ENCODE measurements around the gene R3HDM4.

The R3HDM4 gene

DNA sequence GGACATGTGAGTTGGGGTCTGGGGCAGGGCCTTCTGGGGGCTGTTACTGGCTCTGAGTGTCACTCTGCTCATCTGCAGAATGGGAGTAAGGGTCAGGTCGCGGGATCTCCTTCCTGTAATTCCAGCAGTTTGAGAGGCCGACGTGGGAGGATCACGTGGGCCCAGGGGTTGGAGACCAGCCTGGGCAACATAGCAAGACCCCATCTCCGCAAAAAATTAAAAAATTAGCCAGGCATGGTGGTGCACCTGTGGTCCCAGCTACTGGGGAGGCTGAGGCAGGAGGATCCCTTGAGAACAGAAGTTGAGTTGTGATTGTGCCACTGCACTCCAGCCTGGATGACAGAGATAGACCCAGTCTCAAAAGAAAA, 16.9 kb upstream of the R3HDM4 start:
- no peak for DNase-seq (ENCODE audit: low read depth, low spot score)

GRCh38 chr19:929203-929890, 16.3 kb upstream of the R3HDM4 start:
- DNase-seq (ENCODE audit: low read depth, low spot score): no peak

DNA sequence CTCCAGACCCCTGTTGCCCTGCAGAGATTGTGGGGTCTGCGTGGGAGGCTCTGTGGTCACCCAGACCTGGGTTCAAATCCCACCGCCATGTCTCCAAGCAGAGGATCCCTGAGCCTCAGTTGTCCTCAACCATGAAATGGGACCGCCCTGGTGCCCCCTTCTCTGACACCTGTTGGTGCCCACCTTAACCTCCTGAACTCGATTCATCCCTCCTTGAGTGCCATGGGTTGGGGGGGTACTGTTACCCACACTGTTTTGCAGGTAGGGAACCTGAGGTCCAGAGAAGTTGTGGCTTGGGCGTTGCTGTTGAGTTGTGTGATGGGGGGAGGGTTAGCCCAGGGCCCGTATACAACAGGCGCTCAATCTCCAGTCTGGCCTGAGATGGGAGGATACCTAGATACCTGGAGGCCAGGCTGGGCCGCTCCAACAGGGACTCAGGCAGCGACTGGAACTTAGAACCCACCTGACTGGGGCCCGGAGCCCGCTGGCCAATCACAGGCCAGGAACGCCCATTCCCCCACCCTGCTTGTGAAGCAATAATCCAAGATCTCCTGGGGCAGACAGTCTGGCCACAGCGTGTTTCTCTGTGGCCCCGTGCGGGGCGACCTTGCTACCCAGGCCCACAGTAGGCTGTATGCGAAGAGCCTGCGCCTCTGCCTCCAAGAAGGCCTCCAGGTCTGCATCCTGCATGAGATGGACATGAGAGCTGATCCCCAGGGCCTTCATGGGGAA, 15.6 kb upstream of the R3HDM4 start:
- DNase-seq (ENCODE audit: low read depth, low spot score): no peak

- no peak for DNase-seq (ENCODE audit: low read depth, low spot score)
These were observed 14.9 kb upstream of the R3HDM4 start for GRCh38 chr19:927780-928401.

GRCh38 chr19:927351-927779, 14.3 kb upstream of the R3HDM4 start:
- no peak for DNase-seq (ENCODE audit: low read depth, low spot score)

- DNase-seq (ENCODE audit: low read depth, low spot score): peak; percentile 59
These were observed 13.8 kb upstream of the R3HDM4 start for GRCh38 chr19:926589-927350.

DNA sequence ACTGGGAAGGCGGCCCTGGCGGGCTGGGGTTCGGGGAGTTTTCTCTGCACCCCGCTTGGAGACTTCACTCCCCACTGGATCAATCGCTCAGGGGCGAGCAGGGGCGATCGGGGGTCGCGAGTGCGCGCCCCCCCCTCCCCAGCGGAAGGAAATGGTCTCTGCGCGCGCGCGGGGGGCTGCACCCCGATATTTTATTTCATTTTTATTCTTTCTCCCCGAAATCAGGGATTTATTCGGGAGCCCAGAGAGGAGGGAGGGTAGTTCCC, 13.2 kb upstream of the R3HDM4 start:
- no peak for DNase-seq (ENCODE audit: low read depth, low spot score)

GRCh38 chr19:925526-926322, 12.7 kb upstream of the R3HDM4 start, which contains the start of gene ARID3A:
TSS of gene ARID3A (plus strand) at chr19:926035. CDS start at chr19:929529, 3,494 bp downstream.
- peak; percentile 93 for DNase-seq (ENCODE audit: low read depth, low spot score)

- peak; percentile 51 for DNase-seq (ENCODE audit: low read depth, low spot score)
These were observed 12.1 kb upstream of the R3HDM4 start for GRCh38 chr19:925087-925525.

GRCh38 chr19:924553-925086, 11.6 kb upstream of the R3HDM4 start:
- no peak for DNase-seq (ENCODE audit: low read depth, low spot score)

- no peak for DNase-seq (ENCODE audit: low read depth, low spot score)
These were observed 7.2 kb upstream of the R3HDM4 start for GRCh38 chr19:920051-920864.

DNA sequence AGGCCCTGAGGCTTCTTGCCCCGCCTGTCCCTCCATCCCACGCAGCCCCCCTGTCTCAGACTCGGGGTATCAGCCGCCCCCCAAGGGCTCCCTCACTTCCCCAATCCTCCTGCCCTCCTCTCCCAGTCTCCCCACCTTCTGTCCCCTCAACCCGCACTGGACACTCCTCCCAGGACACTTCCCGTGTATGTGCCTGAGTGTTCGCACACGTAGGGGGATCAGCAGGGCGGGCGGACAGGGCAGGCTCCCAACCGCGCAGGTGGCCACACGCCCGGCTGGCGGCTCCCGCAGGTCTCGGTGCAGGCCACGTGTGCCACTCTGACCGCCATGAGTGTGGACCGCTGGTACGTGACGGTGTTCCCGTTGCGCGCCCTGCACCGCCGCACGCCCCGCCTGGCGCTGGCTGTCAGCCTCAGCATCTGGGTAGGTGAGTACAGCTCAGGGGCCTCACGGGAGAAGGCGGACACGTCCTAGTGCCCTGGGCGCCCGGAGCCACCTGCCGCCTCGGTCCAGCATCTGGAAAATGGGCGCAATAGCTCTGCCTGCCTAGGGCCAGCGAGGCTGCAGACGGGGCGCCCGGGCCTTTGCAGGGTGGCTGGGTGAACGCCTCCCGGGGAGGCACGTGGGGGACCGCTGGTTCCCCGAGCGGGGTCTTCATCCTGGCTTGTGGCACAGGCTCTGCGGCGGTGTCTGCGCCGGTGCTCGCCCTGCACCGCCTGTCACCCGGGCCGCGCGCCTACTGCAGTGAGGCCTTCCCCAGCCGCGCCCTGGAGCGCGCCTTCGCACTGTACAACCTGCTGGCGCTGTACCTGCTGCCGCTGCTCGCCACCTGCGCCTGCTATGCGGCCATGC, 6.4 kb upstream of the R3HDM4 start:
- DNase-seq (ENCODE audit: low read depth, low spot score): no peak

DNA sequence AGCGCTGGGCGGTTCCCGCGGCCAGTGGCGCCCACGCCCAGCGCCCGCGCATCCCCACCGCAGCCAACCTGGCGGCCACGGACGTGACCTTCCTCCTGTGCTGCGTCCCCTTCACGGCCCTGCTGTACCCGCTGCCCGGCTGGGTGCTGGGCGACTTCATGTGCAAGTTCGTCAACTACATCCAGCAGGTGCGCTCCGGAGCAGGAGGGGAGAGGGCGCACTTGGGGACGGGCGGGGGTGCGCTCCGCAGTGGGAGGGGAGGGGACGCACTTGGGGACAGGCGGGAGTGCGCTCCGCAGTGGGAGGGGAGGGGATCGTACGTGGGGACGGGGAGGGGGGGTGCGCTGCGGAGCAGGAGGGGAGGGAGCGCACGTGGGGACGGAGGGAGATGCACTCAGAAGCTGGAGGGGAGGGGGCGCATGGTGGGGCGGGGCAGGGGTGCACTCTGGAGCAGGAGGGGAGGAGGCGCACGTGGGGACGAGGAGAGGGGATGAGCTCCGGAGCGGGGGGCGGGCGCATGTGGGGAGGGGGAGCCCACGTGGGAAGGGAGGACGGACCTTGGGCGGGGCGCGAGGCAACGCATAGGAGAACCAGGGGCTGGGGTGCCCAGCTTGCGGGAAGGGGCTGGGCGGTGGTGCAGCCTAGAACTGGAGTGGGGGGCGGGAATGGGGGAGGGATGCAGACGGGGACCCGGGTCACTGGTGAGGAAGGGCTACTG, 5.6 kb upstream of the R3HDM4 start:
- DNase-seq (ENCODE audit: low read depth, low spot score): no peak

GRCh38 chr19:918152-918437, 5.1 kb upstream of the R3HDM4 start:
- no peak for DNase-seq (ENCODE audit: low read depth, low spot score)

- peak; percentile 46 for DNase-seq (ENCODE audit: low read depth, low spot score)
These were observed 4.5 kb upstream of the R3HDM4 start, which contains the start of gene KISS1R for GRCh38 chr19:917323-918151. TSS of gene KISS1R (plus strand) at chr19:917333. CDS start at chr19:917503, 170 bp downstream.

- DNase-seq (ENCODE audit: low read depth, low spot score): no peak
These were observed 3.8 kb upstream of the R3HDM4 start for GRCh38 chr19:916645-917322.

Measured in astrocyte of the hippocampus (primary cell).